Astrocyte of the cerebellum (primary cell): ENCODE results near the gene URB1.

Experiments used
- DNase-seq: peaks from one replicate; pipeline ENCODE4 v3.0.0-alpha.2; 2011; ENCODE audit warnings: low read depth
- H3K4me3 ChIP-seq: 2 replicates; pipeline ENCODE4 v1.5.1; 2011; ENCODE audit warnings: mild to moderate bottlenecking, low read depth, low read length, moderate library complexity
- CTCF ChIP-seq: IDR thresholded peaks from 2 replicates; pipeline ENCODE4 v1.5.1; 2012; ENCODE audit warnings: low read length, low read depth, moderate library complexity, mild to moderate bottlenecking; ENCODE audit errors: missing control alignments
- in situ Hi-C: cut with HindIII; loops from 2 replicates; pipeline ENCODE4 v1.10.0; 2017; ENCODE audit warnings: low sequenced_read_pairs

The URB1 gene

GRCh38 chr21:32331444-32332305 lies 61.1 kb downstream of the URB1 start:
- in situ Hi-C loops, result no loop called here
- no peak for DNase-seq
- no peak overlapping the region for H3K4me3 ChIP-seq
- no peak for TF ChIP-seq CTCF

GRCh38 chr21:32330784-32331311 lies 62.0 kb downstream of the URB1 start:
- no peak for DNase-seq
- H3K4me3 ChIP-seq, result no peak overlapping the region
- in situ Hi-C loops, result no loop called here
- no peak for TF ChIP-seq CTCF

- no peak overlapping the region for H3K4me3 ChIP-seq
- in situ Hi-C loops, result no loop called here
- TF ChIP-seq CTCF, result no peak
- DNase-seq, result no peak
Observed at GRCh38 chr21:32329776-32330175, 63.0 kb downstream of the URB1 start.

- DNase-seq, result no peak
- in situ Hi-C loops, result no loop called here
- H3K4me3 ChIP-seq, result no peak overlapping the region
- TF ChIP-seq CTCF, result no peak
Observed at GRCh38 chr21:32329331-32329730, 63.5 kb downstream of the URB1 start.

- in situ Hi-C loops, result no loop called here
- DNase-seq, result no peak
- no peak overlapping the region for H3K4me3 ChIP-seq
- TF ChIP-seq CTCF, result no peak
Observed at GRCh38 chr21:32328595-32328994, 64.2 kb downstream of the URB1 start.

- TF ChIP-seq CTCF, result no peak
- in situ Hi-C loops, result no loop called here
- H3K4me3 ChIP-seq, result no peak overlapping the region
- no peak for DNase-seq
Observed at GRCh38 chr21:32325706-32326105, 67.1 kb downstream of the URB1 start.
